ENCODE results near the gene ADGRG6.

DNA sequence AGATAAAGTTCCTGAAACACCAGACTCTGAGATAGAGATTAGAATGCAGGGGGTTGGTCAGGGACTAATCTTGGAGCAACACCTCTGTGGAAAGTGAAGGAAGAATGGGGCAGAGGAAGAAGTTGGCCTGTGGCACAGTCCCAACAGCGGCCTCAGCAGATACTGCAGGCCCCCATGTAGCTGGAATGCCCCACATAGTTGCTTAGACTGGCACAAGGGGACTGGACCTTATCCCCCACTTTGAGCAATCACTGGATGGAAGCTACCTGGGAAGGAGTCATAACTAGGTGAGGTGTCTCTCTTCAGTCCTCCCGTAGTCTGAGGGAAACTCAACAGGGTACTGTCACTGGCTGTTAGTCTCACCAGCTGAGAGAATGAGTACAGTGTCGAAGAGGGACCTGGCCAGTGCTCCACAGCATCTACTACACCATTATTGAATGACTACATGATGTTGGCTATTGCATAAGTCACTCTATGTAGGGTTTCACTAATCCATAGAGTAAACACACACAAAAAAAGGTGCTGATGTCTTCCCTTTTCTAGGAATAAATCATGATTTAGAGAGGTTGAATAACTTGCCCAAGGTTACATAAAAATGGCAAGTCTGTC, 47.5 kb downstream of the ADGRG6 start:
- TF ChIP-seq, protein P1, sequence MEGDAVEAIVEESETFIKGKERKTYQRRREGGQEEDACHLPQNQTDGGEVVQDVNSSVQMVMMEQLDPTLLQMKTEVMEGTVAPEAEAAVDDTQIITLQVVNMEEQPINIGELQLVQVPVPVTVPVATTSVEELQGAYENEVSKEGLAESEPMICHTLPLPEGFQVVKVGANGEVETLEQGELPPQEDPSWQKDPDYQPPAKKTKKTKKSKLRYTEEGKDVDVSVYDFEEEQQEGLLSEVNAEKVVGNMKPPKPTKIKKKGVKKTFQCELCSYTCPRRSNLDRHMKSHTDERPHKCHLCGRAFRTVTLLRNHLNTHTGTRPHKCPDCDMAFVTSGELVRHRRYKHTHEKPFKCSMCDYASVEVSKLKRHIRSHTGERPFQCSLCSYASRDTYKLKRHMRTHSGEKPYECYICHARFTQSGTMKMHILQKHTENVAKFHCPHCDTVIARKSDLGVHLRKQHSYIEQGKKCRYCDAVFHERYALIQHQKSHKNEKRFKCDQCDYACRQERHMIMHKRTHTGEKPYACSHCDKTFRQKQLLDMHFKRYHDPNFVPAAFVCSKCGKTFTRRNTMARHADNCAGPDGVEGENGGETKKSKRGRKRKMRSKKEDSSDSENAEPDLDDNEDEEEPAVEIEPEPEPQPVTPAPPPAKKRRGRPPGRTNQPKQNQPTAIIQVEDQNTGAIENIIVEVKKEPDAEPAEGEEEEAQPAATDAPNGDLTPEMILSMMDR (conservative IDR thresholded peaks at IDR 0.05; ENCODE audit: low read depth, low read length), result no peak
- no peak for TF ChIP-seq EZH2 (IDR thresholded peaks at IDR 0.05; ENCODE audit: borderline replicate concordance, low read depth, low read length, poor library complexity, severe bottlenecking)

Measured in A673 (cell line).